Activated CD8-positive, alpha-beta memory T cell treated with anti-CD3 and anti-CD28 coated beads for 24 hours (primary cell): ENCODE measurements around the gene AGAP9.
"Not testable (repeated sequence)": the region's sequence is repeated elsewhere in the genome, so short reads cannot be mapped to it uniquely, and the experiment has no call there.

Experiments used
- DNase-seq: peaks from one replicate; pipeline ENCODE4 v3.0.0-alpha.2; 2020

Gene AGAP9

DNA sequence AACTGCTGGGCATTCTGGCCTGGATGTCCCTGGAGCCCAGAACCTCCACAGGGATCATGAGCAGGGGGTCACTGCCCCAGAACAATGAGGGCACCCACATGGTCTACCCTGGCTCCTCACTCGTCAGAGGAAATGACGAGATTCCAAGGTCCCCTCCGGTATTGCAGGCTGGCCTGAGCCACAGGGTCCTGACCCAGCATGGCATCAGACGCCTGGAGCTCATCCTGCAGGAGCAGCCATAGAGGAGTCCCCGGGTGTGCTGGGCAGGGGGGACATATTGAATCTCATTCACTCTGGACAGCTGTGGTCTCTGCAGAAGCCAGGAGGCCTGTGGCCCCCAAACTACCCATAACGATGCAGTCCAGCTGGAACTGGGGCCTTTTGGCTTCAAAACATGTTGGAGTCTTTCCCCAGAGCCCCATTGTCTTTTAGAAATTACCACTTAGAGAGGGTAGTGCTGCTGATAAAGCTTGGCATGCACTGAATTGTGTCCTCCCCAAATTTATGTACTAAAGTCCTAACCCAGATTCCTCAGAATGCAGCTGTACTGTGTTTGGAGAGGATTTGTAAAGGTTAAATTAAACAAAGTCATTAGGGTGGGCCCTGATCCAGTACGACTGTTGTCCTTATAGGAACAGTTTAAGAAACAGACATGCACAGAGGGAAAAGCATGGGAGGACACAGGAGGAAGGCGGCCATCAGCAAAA lies 67.2 kb downstream of the AGAP9 start:
- DNase-seq: no peak

- not testable (repeated sequence) for DNase-seq
These were observed 67.9 kb downstream of the AGAP9 start for GRCh38 chr10:47455350-47456078.

- DNase-seq: no peak
These were observed 68.7 kb downstream of the AGAP9 start for GRCh38 chr10:47454780-47455058.

GRCh38 chr10:47454008-47454779 lies 69.2 kb downstream of the AGAP9 start:
- no peak for DNase-seq

DNA sequence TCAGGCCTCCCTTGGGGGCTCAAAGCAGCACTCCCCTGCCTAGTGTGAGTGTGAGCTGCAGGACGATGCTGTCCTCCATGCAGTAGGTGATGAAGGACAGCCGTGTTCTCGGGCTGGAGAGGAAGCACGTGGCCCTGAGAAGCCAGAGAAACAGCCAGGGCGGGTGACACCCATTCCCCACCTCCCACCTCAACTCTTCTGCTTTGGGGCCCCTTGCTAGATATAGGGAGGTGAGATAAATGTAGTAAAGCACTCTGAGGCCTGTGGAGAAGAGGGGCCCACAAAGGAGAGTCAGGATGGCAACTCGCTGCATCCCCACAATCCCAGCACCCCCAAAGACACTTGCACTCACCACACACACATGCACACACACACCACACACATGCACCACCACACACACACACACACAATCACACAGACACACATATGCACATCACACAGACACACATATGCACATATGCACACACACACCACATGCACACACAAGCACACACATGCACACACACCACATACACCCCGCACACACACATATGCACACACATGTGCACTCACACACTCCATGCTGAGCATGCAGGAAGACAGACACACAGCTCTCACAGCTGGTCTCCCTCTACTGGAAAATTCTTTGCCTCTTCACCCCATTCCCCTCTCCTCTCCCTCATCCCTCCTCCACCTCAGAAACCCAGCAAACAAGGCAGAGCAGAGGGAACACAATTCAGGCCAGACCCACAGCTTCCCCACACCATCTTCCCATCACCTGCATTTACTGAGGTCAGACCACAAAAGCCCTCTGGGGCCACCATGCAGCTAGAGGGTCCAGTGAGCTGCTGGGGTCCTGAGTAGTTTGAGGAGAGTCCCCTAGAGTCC lies 70.1 kb downstream of the AGAP9 start:
- no peak for DNase-seq

GRCh38 chr10:47452495-47453140 lies 70.8 kb downstream of the AGAP9 start:
- no peak for DNase-seq

DNA sequence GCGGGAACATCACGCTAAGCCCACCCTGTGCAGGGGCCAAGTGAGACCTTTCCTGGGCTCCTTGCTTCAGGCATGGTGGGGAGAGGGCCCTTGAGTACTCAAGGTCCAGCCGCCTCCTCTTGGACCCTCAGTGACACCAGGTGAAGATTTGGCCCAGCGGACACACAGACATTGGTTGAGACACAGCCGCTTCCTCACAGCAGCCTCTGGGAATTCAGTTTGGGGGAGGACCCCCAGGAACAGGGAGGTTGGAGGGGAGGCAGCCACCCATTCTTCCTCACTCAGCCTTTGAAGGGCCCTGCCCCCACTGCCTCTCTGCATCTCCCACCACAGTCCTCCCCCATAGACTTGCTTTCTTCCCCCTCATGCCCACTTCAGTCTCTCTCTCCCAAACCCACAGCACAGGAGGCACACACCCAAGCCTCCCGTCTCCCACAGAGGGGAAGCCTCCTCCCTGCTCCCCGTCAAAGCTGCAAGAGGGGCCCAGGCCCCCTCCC lies 71.4 kb downstream of the AGAP9 start:
- no peak for DNase-seq
